HepG2 (cell line): Measurements from ENCODE around the gene GLO1. TPM values are rescaled to one million over a fixed set of nuclear protein-coding genes. Genes with fewer than 3 reads are reported as not detected.

ENCODE experiments used
- ARID3A ChIP-seq: IDR thresholded peaks from 2 replicates; pipeline ENCODE4 v1.6.1; 2012; ENCODE audit warnings: low read depth, low read length, improper control_type of control experiment
- GABPB1 ChIP-seq: IDR thresholded peaks from 2 replicates; pipeline ENCODE4 v1.6.1; 2016; ENCODE audit warnings: mild to moderate bottlenecking, missing genetic modification reagents, moderate library complexity, missing compliant biosample characterization
- HMGXB3 ChIP-seq: sonication (generic); formaldehyde crosslinking; IDR thresholded peaks from 2 replicates; pipeline ENCODE4 v1.4.0; 2020; ENCODE audit warnings: missing genetic modification reagents, borderline replicate concordance
- IRF9 ChIP-seq: sonication (generic); formaldehyde crosslinking; IDR thresholded peaks from 2 replicates; pipeline ENCODE4 v1.8.0; 2022; ENCODE audit warnings: missing genetic modification reagents, mild to moderate bottlenecking, borderline replicate concordance
- ISL2 ChIP-seq: sonication (generic); formaldehyde crosslinking; IDR thresholded peaks from 2 replicates; pipeline ENCODE4 v1.5.0; 2020; ENCODE audit warnings: missing genetic modification reagents
- SIN3A ChIP-seq: IDR thresholded peaks from 2 replicates; pipeline ENCODE4 v1.6.1; 2011; ENCODE audit warnings: low read depth, mild to moderate bottlenecking, control low read depth, low read length, borderline replicate concordance
- SIX4 ChIP-seq: sonication (generic); formaldehyde crosslinking; IDR thresholded peaks from 2 replicates; pipeline ENCODE4 v1.4.0; 2020; ENCODE audit warnings: missing genetic modification reagents
- TCF7L2 ChIP-seq: IDR thresholded peaks from 2 replicates; pipeline ENCODE4 v1.6.1; 2011; ENCODE audit warnings: mild to moderate bottlenecking, low read depth, low read length, moderate library complexity
- ZBTB34 ChIP-seq: sonication (generic); formaldehyde crosslinking; IDR thresholded peaks from 2 replicates; pipeline ENCODE4 v1.8.0; 2022; ENCODE audit warnings: mild to moderate bottlenecking, missing genetic modification reagents
- ZBTB37 ChIP-seq: sonication (generic); formaldehyde crosslinking; IDR thresholded peaks from 2 replicates; pipeline ENCODE4 v1.4.0; 2020; ENCODE audit warnings: mild to moderate bottlenecking, missing genetic modification reagents
- ZBTB8A ChIP-seq: sonication (generic); formaldehyde crosslinking; IDR thresholded peaks from 2 replicates; pipeline ENCODE4 v1.4.0; 2020; ENCODE audit warnings: mild to moderate bottlenecking, low read depth, missing genetic modification reagents, borderline replicate concordance
- ZNF205 ChIP-seq: IDR thresholded peaks from 2 replicates; pipeline ENCODE4 v1.6.1; 2018; ENCODE audit warnings: missing biosample characterization, missing genetic modification reagents
- ZNF235 ChIP-seq: sonication (generic); formaldehyde crosslinking; IDR thresholded peaks from 2 replicates; pipeline ENCODE4 v1.8.1; 2023; ENCODE audit warnings: mild to moderate bottlenecking, missing genetic modification reagents, borderline replicate concordance
- ZNF350 ChIP-seq: sonication (generic); formaldehyde crosslinking; IDR thresholded peaks from 2 replicates; pipeline ENCODE4 v1.4.0; 2020; ENCODE audit warnings: mild to moderate bottlenecking, low read depth, missing genetic modification reagents, borderline replicate concordance
- ZNF362 ChIP-seq: sonication (generic); formaldehyde crosslinking; IDR thresholded peaks from 2 replicates; pipeline ENCODE4 v1.4.0; 2020; ENCODE audit warnings: missing genetic modification reagents, mild to moderate bottlenecking, borderline replicate concordance
- ZNF629 ChIP-seq: sonication (generic); formaldehyde crosslinking; conservative IDR thresholded peaks from 2 replicates; pipeline ENCODE4 v1.5.0; 2020; ENCODE audit warnings: missing genetic modification reagents
- polyA plus RNA-seq, 8 experiments: library from polyadenylated mRNA; depleted of rRNA in 3 of 8; stranded (reverse) in 7 of 8; unstranded in 1 of 8; fragments of >200 nt; fragmentation: Illumina TruSeq in 4 of 8; extraction: Trizol in 4 of 8; gene quantifications; 2 replicates each; pipeline versions ENCODE4 v1.2.1 to v1.2.3, GENCODE V29; 2011 to 2016; ENCODE audit warnings: low read depth in 4 of 8, missing spikeins in 1 of 8, mixed read lengths in 1 of 8; ENCODE audit not compliant: insufficient read depth in 1 of 8
- total RNA-seq, 5 experiments: library from RNA; depleted of rRNA; stranded (reverse); fragments of >200 nt; fragmentation: Illumina TruSeq; extraction: Trizol; gene quantifications; 2 replicates each; pipeline ENCODE4 v1.2.3, GENCODE V29; 2016; ENCODE audit warnings: low read depth in 1 of 5

GLO1 gene
- total and polyA plus RNA-seq, 2 of the 13 experiments (the other 11 are each of a cell fraction or from before 2014, with no cell fraction given) = 77.1 to 177 TPM

GRCh38 chr6:38702558-38703397, at the start of gene GLO1 (continued):
- 0 out of 2 replicates have a peak, but pooled peaks have one; percentile 4 for TF ChIP-seq ZNF629
- TF ChIP-seq ZBTB8A (CRISPR knock-in tag) = no peak
- TF ChIP-seq GABPB1 (CRISPR knock-in tag) = peak; percentile 84
- no peak; the same call in 1 of the 2 replicates for TF ChIP-seq ZBTB34
- peak; percentile 99 for TF ChIP-seq ZNF362 (CRISPR knock-in tag)
- peak; percentile 88; the same call in 1 of the 2 replicates for TF ChIP-seq ZNF350
- TF ChIP-seq SIX4 (CRISPR knock-in tag) = peak; percentile 68
- peak; percentile 56; the same call in 1 of the 2 replicates for TF ChIP-seq ZBTB37 (CRISPR knock-in tag)
- no peak for TF ChIP-seq TCF7L2
- peak; percentile 63; the same call in 1 of the 2 replicates for TF ChIP-seq SIN3A
- TF ChIP-seq ARID3A = 0 out of 2 replicates have a peak, but pooled peaks have one; percentile 10
- peak; percentile 84 for TF ChIP-seq IRF9 (CRISPR knock-in tag)
- peak; percentile 53; the same call in 1 of the 2 replicates for TF ChIP-seq HMGXB3 (CRISPR knock-in tag)
- TF ChIP-seq ISL2 = 0 out of 2 replicates have a peak, but pooled peaks have one; percentile 39
- no peak; the same call in 1 of the 2 replicates for TF ChIP-seq ZNF235 (CRISPR knock-in tag)
- TF ChIP-seq ZNF205 (CRISPR knock-in tag) = no peak
